ENCODE results near the gene ZBTB38. TPM values are rescaled to one million over a fixed set of nuclear protein-coding genes. Genes with fewer than 3 reads are reported as not detected.

The ZBTB38 gene
- total and polyA plus RNA-seq, 2 donors (not counting 3 experiments of a cell fraction or from before 2014, with no cell fraction given): 31.1 to 85.2 TPM

- CTCF ChIA-PET: interaction anchor here (1.1 to 2.4 kb wide), 3 partner anchors 20 to 55 kb away, joined by 3 to 9 read pairs (median 5); no protein-coding TSS in a partner anchor
- no peak for FAIRE-seq
- H2AFZ ChIP-seq (ENCODE audit: low read depth, low read length): no peak overlapping the region
These were observed 39.8 kb upstream of the ZBTB38 start for GRCh38 chr3:141328286-141329166.

More at GRCh38 chr3:141328286-141329166, 39.8 kb upstream of the ZBTB38 start:
- H3K4me1 ChIP-seq (ENCODE audit: control insufficient read depth, extremely low read depth, insufficient read depth, low read length): peaks cover 34% of the 10 kb centered on the region
- no peaks in the 10 kb centered on the region for H3K27me3 ChIP-seq (ENCODE audit: control insufficient read depth in 2 of 2, insufficient read depth in 2 of 2, low read length in 2 of 2)
- no peaks in the 10 kb centered on the region for H3K36me3 ChIP-seq (ENCODE audit: control insufficient read depth in 2 of 2, extremely low read depth in 1 of 2, insufficient read depth in 2 of 2, low read length in 2 of 2)
- POLR2A ChIA-PET: no interaction called here
- H3K27ac ChIP-seq (ENCODE audit: insufficient read depth, low read depth, low read length): no peak overlapping the region
- intact Hi-C loops (cut with micrococcal nuclease) (no loop called here), dilution Hi-C loops (cut with MboI; ENCODE audit: extremely low pct_ligation_motif_present, low sequenced_read_pairs) (no loop called here)
- no peak overlapping the region for H3K9ac ChIP-seq (replicated peaks; ENCODE audit: extremely low read depth, insufficient read depth, low read length)
- no peaks in the 10 kb centered on the region for H3K9me1 ChIP-seq (replicated peaks; ENCODE audit: control insufficient read depth, extremely low read depth, insufficient read depth, low read length)
- no TSS peak for BruUV-seq (replicated peaks)
- H3K4me2 ChIP-seq (ENCODE audit: insufficient read depth, low read length): no peak overlapping the region
- no peaks in the 10 kb centered on the region for H3K79me2 ChIP-seq (ENCODE audit: control insufficient read depth, insufficient read depth, low read length)
- H4K20me1 ChIP-seq (replicated peaks; ENCODE audit: control insufficient read depth, extremely low read depth, insufficient read depth, low read length): no peaks in the 10 kb centered on the region
- no peaks in the 10 kb centered on the region for H3K9me3 ChIP-seq (replicated peaks; ENCODE audit: control insufficient read depth, insufficient read depth, low read length)
- H3K4me3 ChIP-seq (replicated peaks in 1 of 3; ENCODE audit: insufficient read depth in 1 of 3, low read depth in 1 of 3, low read length in 3 of 3): no peak overlapping the region
- TF ChIP-seq FOS (IDR thresholded peaks at IDR 0.05; ENCODE audit: borderline replicate concordance, insufficient read depth, low read length): no peak
- TF ChIP-seq POLR2AphosphoS5 (IDR thresholded peaks at IDR 0.05; ENCODE audit: insufficient read depth, low read depth, low read length): no peak
- no peak for TF ChIP-seq POLR2A (IDR thresholded peaks at IDR 0.05; ENCODE audit: low read depth, low read length)
- TF ChIP-seq CTCF (IDR thresholded peaks at IDR 0.05; ENCODE audit: extremely low read depth in 1 of 2, insufficient read depth in 1 of 2, low read depth in 1 of 2, low read length in 2 of 2): no peak
- no peak for TF ChIP-seq MYC (IDR thresholded peaks at IDR 0.05; ENCODE audit: low read depth, low read length)
- no peak for TF ChIP-seq GATA2 (IDR thresholded peaks at IDR 0.05; ENCODE audit: insufficient read depth, insufficient read length, low read depth, low read length)
- TF ChIP-seq EZH2 (IDR thresholded peaks at IDR 0.05; ENCODE audit: borderline replicate concordance, low read depth, low read length, severe bottlenecking): no peak
- no peak for TF ChIP-seq MAX (IDR thresholded peaks at IDR 0.05; ENCODE audit: insufficient read depth, insufficient read length)
- no peak for TF ChIP-seq JUN (IDR thresholded peaks at IDR 0.05; ENCODE audit: borderline replicate concordance, insufficient read depth, insufficient read length, low read depth)
- DNase-seq (ENCODE audit: low read depth, low spot score): no peak

Data from endothelial cell of umbilical vein (primary cell).